DMS153 (cell line): Measurements from ENCODE around the gene RHBG.
"Not testable (repeated sequence)": the region's sequence is repeated elsewhere in the genome, so short reads cannot be mapped to it uniquely, and the experiment has no call there.

Experiments used
- DNase-seq: peaks from one replicate; lab custom pipeline; 2025; lab: John Stamatoyannopoulos, UW

Gene RHBG

GRCh38 chr1:156368889-156369684, at the start of gene RHBG:
Gene RHBG (plus strand): TSS chr1:156369211. CDS start chr1:156369250, 39 bp downstream.
- peak; percentile 63 for DNase-seq

GRCh38 chr1:156319664-156320063, 49.3 kb upstream of the RHBG start:
- DNase-seq: no peak

GRCh38 chr1:156320560-156320959, 48.5 kb upstream of the RHBG start:
- no peak for DNase-seq

- DNase-seq: not testable (repeated sequence)
Measured at GRCh38 chr1:156323179-156323578, 45.8 kb upstream of the RHBG start.

- DNase-seq: no peak
Measured at GRCh38 chr1:156336242-156336641, 32.8 kb upstream of the RHBG start.

- no peak for DNase-seq
Measured at GRCh38 chr1:156337052-156337887, 31.7 kb upstream of the RHBG start.

GRCh38 chr1:156337888-156338179, 31.2 kb upstream of the RHBG start:
- DNase-seq: no peak

- peak; percentile 100 for DNase-seq
Measured at GRCh38 chr1:156338180-156338976, 30.6 kb upstream of the RHBG start, which contains the start of the genes CCT3 and TSACC. Gene CCT3 (minus strand): TSS chr1:156338292. CDS start chr1:156338184, 108 bp downstream. Gene TSACC (plus strand): TSS chr1:156338526. CDS start chr1:156339758, 1,232 bp downstream.

- DNase-seq: no peak
Measured at GRCh38 chr1:156342166-156342955, 26.6 kb upstream of the RHBG start.

GRCh38 chr1:156344409-156344808, 24.6 kb upstream of the RHBG start:
- no peak for DNase-seq

- DNase-seq: not testable (repeated sequence)
Measured at GRCh38 chr1:156346035-156346434, 23.0 kb upstream of the RHBG start.

- DNase-seq: no peak
Measured at GRCh38 chr1:156346636-156347035, 22.4 kb upstream of the RHBG start.

- no peak for DNase-seq
Measured at GRCh38 chr1:156347331-156347730, 21.7 kb upstream of the RHBG start.

- not testable (repeated sequence) for DNase-seq
Measured at GRCh38 chr1:156352481-156352880, 16.5 kb upstream of the RHBG start.

- no peak for DNase-seq
Measured at GRCh38 chr1:156356262-156356874, 12.6 kb upstream of the RHBG start.

- peak; percentile 76 for DNase-seq
Measured at GRCh38 chr1:156356875-156357534, 12.0 kb upstream of the RHBG start.

- no peak for DNase-seq
Measured at GRCh38 chr1:156357977-156358376, 11.0 kb upstream of the RHBG start.

- no peak for DNase-seq
Measured at GRCh38 chr1:156358641-156359040, 10.4 kb upstream of the RHBG start.

- no peak for DNase-seq
Measured at GRCh38 chr1:156359249-156359648, 9.8 kb upstream of the RHBG start.

- no peak for DNase-seq
Measured at GRCh38 chr1:156359973-156360372, 9.0 kb upstream of the RHBG start.
